Testis (tissue), 3 donors: ENCODE results near the gene LDHAL6B. TPM values are rescaled to one million over a fixed set of nuclear protein-coding genes. Genes with fewer than 3 reads are reported as not detected.

Experiments used
- DNase-seq: peaks from one replicate; pipeline ENCODE4 v3.0.0-alpha.2; 2019
- H3K27ac ChIP-seq, 2 donors: fragments of 200-600 bp; sonication (generic); one replicate each; pipeline ENCODE4 v1.5.1; 2019
- H3K27me3 ChIP-seq: fragments of 200-600 bp; sonication (generic); one replicate; pipeline ENCODE4 v1.5.1; 2019
- H3K36me3 ChIP-seq: fragments of 200-600 bp; sonication (generic); one replicate; pipeline ENCODE4 v1.5.1; 2017; ENCODE audit warnings: low read depth; ENCODE audit errors: missing control alignments
- H3K4me1 ChIP-seq: fragments of 200-600 bp; sonication (generic); one replicate; pipeline ENCODE4 v1.5.1; 2019
- H3K4me3 ChIP-seq, 2 donors: fragments of 200-600 bp; sonication (generic); one replicate each; pipeline ENCODE4 v1.5.1; 2017 to 2019
- H3K9me3 ChIP-seq: fragments of 200-600 bp; sonication (generic); one replicate; pipeline ENCODE4 v1.5.1; 2017
- POLR2A ChIP-seq: fragments of 450-650 bp; IDR thresholded peaks from one replicate; pipeline ENCODE4 v1.6.1; 2017; ENCODE audit warnings: antibody characterized with exemption, mild to moderate bottlenecking, moderate library complexity
- WGBS, 2 donors: methylation state at CpG; one replicate each; pipeline ENCODE4 v1.1.5; 2018; 5-methylcytosine and 5-hydroxymethylcytosine counted together
- intact Hi-C: fragments of 100-400 bp; cut with DNase I; formaldehyde crosslinking; loops from one replicate; pipeline ENCODE4 v1.15.1; 2023; ENCODE audit warnings: low total_unique reads
- polyA plus RNA-seq: library from polyadenylated mRNA; stranded (reverse); fragments of 350-450 nt; fragmentation: Illumina TruSeq; extraction: RNeasy Lipid Tissue Mini Kit (QIAGEN cat#74804); gene quantifications from one replicate; pipeline ENCODE4 v1.2.3, GENCODE V29; 2014; ENCODE audit warnings: low read depth, low replicate concordance; ENCODE audit not compliant: insufficient read depth
- total RNA-seq, 2 donors: library from RNA; depleted of rRNA; stranded (reverse); fragments of >200 nt; gene quantifications; one replicate each; pipeline ENCODE4 v1.2.3, GENCODE V29; 2016
- TF ChIP-seq, protein P1 (sequence below), 3 experiments: fragments of 450-650 bp in 2 of 3; fragments of 200-600 bp in 1 of 3; sonication (generic) in 1 of 3; IDR thresholded peaks; one replicate each; pipeline ENCODE4 v1.5.1; 2016 to 2019; ENCODE audit warnings: antibody characterized with exemption in 3 of 3, mild to moderate bottlenecking in 2 of 3, moderate library complexity in 1 of 3

LDHAL6B gene
- total and polyA plus RNA-seq, 3 donors from 2014 or later, result 18.6 to 119 (median 22.6) TPM

GRCh38 chr15:59166601-59167265 is 39.9 kb upstream of the LDHAL6B start:
- Histone ChIP-seq H3K27ac (no peak overlapping the region), H3K4me3 (no peak overlapping the region), H3K27me3 (no peaks in the 10 kb centered on the region), H3K4me1 (no peaks in the 10 kb centered on the region), H3K36me3 (no peaks in the 10 kb centered on the region), H3K9me3 (no peaks in the 10 kb centered on the region)
- 80 to 85% methylated on average over 10 to 11 of the region's 11 CpGs for WGBS, 2 donors
- intact Hi-C loops, result loop anchor here (10.0 kb wide), 1 partner anchor 208 kb away; the partner anchor contains the start of gene MYO1E
- TF ChIP-seq POLR2A, result no peak
- TF ChIP-seq, protein P1, sequence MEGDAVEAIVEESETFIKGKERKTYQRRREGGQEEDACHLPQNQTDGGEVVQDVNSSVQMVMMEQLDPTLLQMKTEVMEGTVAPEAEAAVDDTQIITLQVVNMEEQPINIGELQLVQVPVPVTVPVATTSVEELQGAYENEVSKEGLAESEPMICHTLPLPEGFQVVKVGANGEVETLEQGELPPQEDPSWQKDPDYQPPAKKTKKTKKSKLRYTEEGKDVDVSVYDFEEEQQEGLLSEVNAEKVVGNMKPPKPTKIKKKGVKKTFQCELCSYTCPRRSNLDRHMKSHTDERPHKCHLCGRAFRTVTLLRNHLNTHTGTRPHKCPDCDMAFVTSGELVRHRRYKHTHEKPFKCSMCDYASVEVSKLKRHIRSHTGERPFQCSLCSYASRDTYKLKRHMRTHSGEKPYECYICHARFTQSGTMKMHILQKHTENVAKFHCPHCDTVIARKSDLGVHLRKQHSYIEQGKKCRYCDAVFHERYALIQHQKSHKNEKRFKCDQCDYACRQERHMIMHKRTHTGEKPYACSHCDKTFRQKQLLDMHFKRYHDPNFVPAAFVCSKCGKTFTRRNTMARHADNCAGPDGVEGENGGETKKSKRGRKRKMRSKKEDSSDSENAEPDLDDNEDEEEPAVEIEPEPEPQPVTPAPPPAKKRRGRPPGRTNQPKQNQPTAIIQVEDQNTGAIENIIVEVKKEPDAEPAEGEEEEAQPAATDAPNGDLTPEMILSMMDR (IDR thresholded peaks at IDR 0.05), result no peak
- no peak for DNase-seq

DNA sequence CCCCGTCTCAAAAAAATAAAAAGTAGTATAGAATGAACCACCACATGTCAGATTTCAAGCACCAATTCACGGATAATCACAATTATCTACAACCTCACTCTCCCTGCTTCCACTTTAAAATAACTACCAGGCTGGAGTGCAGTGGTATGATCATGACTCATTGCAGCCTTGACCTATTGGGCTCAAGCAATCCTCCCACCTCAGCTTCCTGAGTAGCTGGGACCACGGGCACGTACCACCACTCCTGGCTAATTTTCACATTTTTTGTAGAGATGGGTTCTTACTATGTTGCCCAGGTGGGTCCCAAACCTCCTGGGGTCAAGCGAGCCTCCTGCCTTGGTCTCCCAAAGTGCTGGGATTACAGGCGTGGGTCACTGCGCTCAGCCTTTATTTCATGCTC is 38.1 kb upstream of the LDHAL6B start:
- intact Hi-C loops, result loop anchor here (10.0 kb wide), 1 partner anchor 206 kb away; the partner anchor contains the start of gene MYO1E
- H3K36me3 ChIP-seq, result no peaks in the 10 kb centered on the region

GRCh38 chr15:59169251-59169708 is 37.4 kb upstream of the LDHAL6B start:
- no peaks in the 10 kb centered on the region for H3K4me1 ChIP-seq
- 63 to 73% methylated on average over 3 of the region's 3 CpGs for WGBS, 2 donors
- intact Hi-C loops, result loop anchor here (10.0 kb wide), 1 partner anchor 206 kb away; the partner anchor contains the start of gene MYO1E
- H3K9me3 ChIP-seq, result no peaks in the 10 kb centered on the region
- TF ChIP-seq, protein P1 (IDR thresholded peaks at IDR 0.05), result no peak
- TF ChIP-seq POLR2A, result no peak
- peak overlapping the region in 1 of 2 donors; percentile 32 for H3K27ac ChIP-seq
- no peaks in the 10 kb centered on the region for H3K27me3 ChIP-seq
- H3K36me3 ChIP-seq, result no peaks in the 10 kb centered on the region
- DNase-seq, result no peak
- no peak overlapping the region for H3K4me3 ChIP-seq

More for the DNA sequence above, 38.1 kb upstream of the LDHAL6B start:
- Histone ChIP-seq H3K4me3 (no peak overlapping the region), H3K27ac (no peak overlapping the region), H3K9me3 (no peaks in the 10 kb centered on the region), H3K27me3 (no peaks in the 10 kb centered on the region), H3K4me1 (no peaks in the 10 kb centered on the region)
- DNase-seq, result no peak
- WGBS, 2 donors, result 72 to 81% methylated on average over 7 of the region's 7 CpGs
- TF ChIP-seq, protein P1 (IDR thresholded peaks at IDR 0.05), result no peak
- TF ChIP-seq POLR2A, result no peak

GRCh38 chr15:59170295-59171066 is 36.2 kb upstream of the LDHAL6B start:
- H3K4me3 ChIP-seq, result no peak overlapping the region
- H3K27ac ChIP-seq, result peak overlapping the region in 1 of 2 donors; percentile 32
- 84 to 89% methylated on average over 12 of the region's 12 CpGs for WGBS, 2 donors
- H3K9me3 ChIP-seq, result no peaks in the 10 kb centered on the region
- no peak for TF ChIP-seq POLR2A
- TF ChIP-seq, protein P1 (IDR thresholded peaks at IDR 0.05), result no peak
- H3K4me1 ChIP-seq, result no peaks in the 10 kb centered on the region
- H3K27me3 ChIP-seq, result no peaks in the 10 kb centered on the region
- H3K36me3 ChIP-seq, result no peaks in the 10 kb centered on the region
- intact Hi-C loops, result no loop called here
- DNase-seq, result no peak
